Loucy (cell line): ENCODE data around the gene GPR153.

Experiments used
- H2AFZ ChIP-seq: fragments of 200-600 bp; sonication (generic); 2 replicates; pipeline ENCODE4 v1.6.0; 2016; ENCODE audit warnings: antibody characterized with exemption, mild to moderate bottlenecking, low read length, moderate library complexity
- H3F3A ChIP-seq: fragments of 200-600 bp; 2 replicates; pipeline ENCODE4 v1.6.0; 2016; ENCODE audit warnings: antibody characterized with exemption, low read depth, mild to moderate bottlenecking
- H3K27me3 ChIP-seq: fragments of 200-600 bp; sonication (generic); 2 replicates; pipeline ENCODE4 v1.6.1; 2014; ENCODE audit warnings: low read length, mild to moderate bottlenecking; ENCODE audit not compliant: insufficient read depth, poor library complexity, severe bottlenecking
- H3K36me3 ChIP-seq: fragments of 200-600 bp; sonication (generic); 2 replicates; pipeline ENCODE4 v1.6.1; 2016; ENCODE audit warnings: low read length; ENCODE audit not compliant: insufficient read depth
- H3K4me1 ChIP-seq: fragments of 200-600 bp; sonication (generic); 2 replicates; pipeline ENCODE4 v1.5.1; 2014; ENCODE audit warnings: low read length, mild to moderate bottlenecking; ENCODE audit not compliant: insufficient read depth, poor library complexity, severe bottlenecking
- H3K4me2 ChIP-seq: fragments of 200-600 bp; sonication (generic); 2 replicates; pipeline ENCODE4 v1.6.0; 2014; ENCODE audit warnings: antibody characterized with exemption, low read length, low read depth, mild to moderate bottlenecking; ENCODE audit not compliant: poor library complexity, severe bottlenecking
- H3K4me3 ChIP-seq: fragments of 200-600 bp; sonication (generic); 2 replicates; pipeline ENCODE4 v1.5.1; 2014; ENCODE audit warnings: low read length, mild to moderate bottlenecking, mixed read lengths; ENCODE audit not compliant: poor library complexity, severe bottlenecking
- H3K79me2 ChIP-seq: fragments of 200-600 bp; sonication (generic); 2 replicates; pipeline ENCODE4 v1.6.1; 2014; ENCODE audit warnings: low read length; ENCODE audit not compliant: insufficient read depth
- H3K9ac ChIP-seq: fragments of 200-600 bp; sonication (generic); 2 replicates; pipeline ENCODE4 v1.6.0; 2014; ENCODE audit warnings: mild to moderate bottlenecking, low read depth, low read length, moderate library complexity; ENCODE audit not compliant: poor library complexity, severe bottlenecking
- H3K9me2 ChIP-seq: fragments of 200-600 bp; sonication (generic); replicated peaks from 2 replicates; pipeline ENCODE4 v1.6.1; 2016; ENCODE audit warnings: low read depth, low read length, mixed read lengths
- H3K9me3 ChIP-seq: fragments of 200-600 bp; sonication (generic); 2 replicates; pipeline ENCODE4 v1.6.1; 2014; ENCODE audit warnings: mild to moderate bottlenecking, antibody characterized with exemption, low read length, low read depth; ENCODE audit not compliant: insufficient read depth
- H4K20me1 ChIP-seq: fragments of 200-600 bp; sonication (generic); 2 replicates; pipeline ENCODE4 v1.6.0; 2014; ENCODE audit warnings: antibody characterized with exemption, low read length, mild to moderate bottlenecking; ENCODE audit not compliant: insufficient read depth, poor library complexity, severe bottlenecking
- EZH2phosphoT487 ChIP-seq: fragments of 200-600 bp; IDR thresholded peaks from 2 replicates; pipeline ENCODE4 v1.6.1; 2018; ENCODE audit warnings: antibody characterized with exemption, mild to moderate bottlenecking, moderate library complexity, borderline replicate concordance
- TF ChIP-seq, protein P1 (sequence below): fragments of 200-600 bp; sonication (generic); conservative IDR thresholded peaks from 2 replicates; pipeline ENCODE4 v1.5.1; 2014; ENCODE audit warnings: mild to moderate bottlenecking, antibody characterized with exemption, low read length

The GPR153 gene

DNA sequence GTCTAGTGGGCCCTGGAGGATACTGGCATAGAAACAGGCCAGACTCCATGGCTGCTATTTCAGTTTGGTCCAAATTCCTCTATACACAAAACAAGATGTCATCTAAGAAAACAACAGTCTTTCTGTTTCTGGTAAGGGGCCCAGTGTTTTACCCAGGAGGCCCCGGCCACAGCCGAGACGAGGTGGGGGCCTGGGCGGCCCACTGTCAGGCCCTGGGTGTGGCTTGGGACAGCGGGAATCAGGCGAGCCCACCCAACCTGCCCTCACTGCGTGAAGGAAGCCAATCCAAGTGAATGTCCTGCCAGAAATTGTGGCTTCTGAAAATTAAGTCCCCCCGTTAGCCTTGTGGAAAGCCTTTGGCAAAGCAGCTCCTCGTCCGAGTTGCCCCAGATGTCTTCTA, 31.2 kb upstream of the GPR153 start:
- peaks cover 14% of the 10 kb centered on the region for H3K4me1 ChIP-seq
- peaks cover 26% of the 10 kb centered on the region; the same call in 1 of the 2 replicates for H3K36me3 ChIP-seq
- H4K20me1 ChIP-seq: no peaks in the 10 kb centered on the region
- H3K27me3 ChIP-seq: no peaks in the 10 kb centered on the region
- no peak for TF ChIP-seq EZH2phosphoT487
- TF ChIP-seq, protein P1, sequence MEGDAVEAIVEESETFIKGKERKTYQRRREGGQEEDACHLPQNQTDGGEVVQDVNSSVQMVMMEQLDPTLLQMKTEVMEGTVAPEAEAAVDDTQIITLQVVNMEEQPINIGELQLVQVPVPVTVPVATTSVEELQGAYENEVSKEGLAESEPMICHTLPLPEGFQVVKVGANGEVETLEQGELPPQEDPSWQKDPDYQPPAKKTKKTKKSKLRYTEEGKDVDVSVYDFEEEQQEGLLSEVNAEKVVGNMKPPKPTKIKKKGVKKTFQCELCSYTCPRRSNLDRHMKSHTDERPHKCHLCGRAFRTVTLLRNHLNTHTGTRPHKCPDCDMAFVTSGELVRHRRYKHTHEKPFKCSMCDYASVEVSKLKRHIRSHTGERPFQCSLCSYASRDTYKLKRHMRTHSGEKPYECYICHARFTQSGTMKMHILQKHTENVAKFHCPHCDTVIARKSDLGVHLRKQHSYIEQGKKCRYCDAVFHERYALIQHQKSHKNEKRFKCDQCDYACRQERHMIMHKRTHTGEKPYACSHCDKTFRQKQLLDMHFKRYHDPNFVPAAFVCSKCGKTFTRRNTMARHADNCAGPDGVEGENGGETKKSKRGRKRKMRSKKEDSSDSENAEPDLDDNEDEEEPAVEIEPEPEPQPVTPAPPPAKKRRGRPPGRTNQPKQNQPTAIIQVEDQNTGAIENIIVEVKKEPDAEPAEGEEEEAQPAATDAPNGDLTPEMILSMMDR: no peak
- no peaks in the 10 kb centered on the region for H3K9me3 ChIP-seq
- no peak overlapping the region for H2AFZ ChIP-seq
- no peaks in the 10 kb centered on the region for H3K9me2 ChIP-seq
- no peak overlapping the region for H3K9ac ChIP-seq
- H3K4me3 ChIP-seq: no peak overlapping the region
- H3K4me2 ChIP-seq: no peak overlapping the region
- no peaks in the 10 kb centered on the region for H3F3A ChIP-seq
- H3K79me2 ChIP-seq: no peaks in the 10 kb centered on the region

DNA sequence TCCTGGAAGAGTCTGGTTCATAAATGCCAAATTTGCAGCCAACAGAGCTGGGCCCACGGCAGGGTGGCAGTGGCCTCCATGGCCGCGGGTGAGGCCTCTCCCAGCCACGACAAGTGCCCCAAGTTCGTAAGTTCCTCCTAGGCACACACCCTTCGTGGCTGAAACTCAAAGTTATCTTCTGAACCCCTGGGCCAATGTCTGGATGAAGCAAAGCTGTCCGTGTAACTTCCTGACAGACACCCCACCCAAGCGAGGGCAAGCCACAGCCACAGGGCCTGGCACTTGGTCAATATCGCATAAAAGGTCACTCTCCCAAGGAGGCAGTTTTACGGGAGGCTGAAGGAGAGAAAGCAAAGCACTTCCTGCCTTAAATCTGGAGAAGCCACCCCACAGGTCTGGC, 27.8 kb upstream of the GPR153 start:
- no peaks in the 10 kb centered on the region for H4K20me1 ChIP-seq
- H3K27me3 ChIP-seq: no peaks in the 10 kb centered on the region
- H3K9ac ChIP-seq: no peak overlapping the region
- no peak overlapping the region for H2AFZ ChIP-seq
- H3K4me1 ChIP-seq: no peaks in the 10 kb centered on the region
- H3F3A ChIP-seq: no peaks in the 10 kb centered on the region
- H3K4me3 ChIP-seq: no peak overlapping the region
- peaks cover 21% of the 10 kb centered on the region; the same call in 1 of the 2 replicates for H3K36me3 ChIP-seq
- no peak for TF ChIP-seq EZH2phosphoT487
- TF ChIP-seq, protein P1: no peak
- no peak overlapping the region for H3K4me2 ChIP-seq
- H3K9me3 ChIP-seq: no peaks in the 10 kb centered on the region
- H3K79me2 ChIP-seq: no peaks in the 10 kb centered on the region
- H3K9me2 ChIP-seq: no peaks in the 10 kb centered on the region

DNA sequence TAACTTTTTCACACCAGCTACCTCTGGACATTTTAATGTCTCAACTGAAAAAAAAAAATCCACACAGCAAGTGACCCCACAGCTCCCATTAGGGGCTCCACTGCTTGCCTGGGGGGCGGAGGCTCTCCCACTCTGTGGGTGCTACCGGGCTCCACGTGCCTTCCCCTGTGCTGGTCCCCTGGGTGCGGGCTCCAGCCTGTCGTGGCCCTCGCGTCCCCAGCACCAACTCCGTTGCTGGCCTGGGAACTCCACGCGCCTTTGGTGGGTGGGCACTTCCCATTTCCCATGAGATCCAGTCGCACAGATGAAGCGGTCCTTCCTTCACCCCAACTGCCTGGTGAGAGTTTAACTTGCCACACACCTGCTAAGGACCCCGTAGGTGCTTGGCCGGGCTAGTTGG, 27.1 kb upstream of the GPR153 start:
- Histone ChIP-seq H4K20me1 (no peaks in the 10 kb centered on the region), H3K4me1 (no peaks in the 10 kb centered on the region), H3K4me3 (no peak overlapping the region), H2AFZ (no peak overlapping the region), H3K79me2 (no peaks in the 10 kb centered on the region), H3F3A (no peaks in the 10 kb centered on the region), H3K9me3 (no peaks in the 10 kb centered on the region), H3K9me2 (no peaks in the 10 kb centered on the region), H3K36me3 (peaks cover 14% of the 10 kb centered on the region; the same call in 1 of the 2 replicates), H3K4me2 (no peak overlapping the region), H3K9ac (no peak overlapping the region), H3K27me3 (no peaks in the 10 kb centered on the region)
- TF ChIP-seq, protein P1: no peak
- TF ChIP-seq EZH2phosphoT487: no peak
